SK-N-SH treated with all-trans-retinoic acid at 6 μM for 48 hours (cell line): ENCODE data around the gene EVI5.

Experiments used
- ATAC-seq: fragments of 200-7000 bp; cut with Tn5 transposase; 3 replicates; pipeline ENCODE4 v1.9.1; 2020; ENCODE audit warnings: mild to moderate bottlenecking, moderate library complexity
- ARNTL ChIP-seq: fragments of 450-650 bp; formaldehyde crosslinking; IDR thresholded peaks from 2 replicates; pipeline ENCODE4 v1.5.0; 2020; ENCODE audit warnings: low read depth, mild to moderate bottlenecking, moderate library complexity, borderline replicate concordance
- BACH2 ChIP-seq: fragments of 250-450 bp; sonication (Bioruptor Pico); IDR thresholded peaks from 2 replicates; pipeline ENCODE4 v1.9.0; 2021; ENCODE audit warnings: mild to moderate bottlenecking, borderline replicate concordance
- CREB5 ChIP-seq: fragments of 250-450 bp; sonication (Bioruptor Pico); IDR thresholded peaks from 2 replicates; pipeline ENCODE4 v1.5.1; 2020; ENCODE audit warnings: low read depth, mild to moderate bottlenecking, moderate library complexity
- CSDC2 ChIP-seq: fragments of 250-450 bp; sonication (Bioruptor Pico); IDR thresholded peaks from 2 replicates; pipeline ENCODE4 v1.5.0; 2020; ENCODE audit warnings: mild to moderate bottlenecking, moderate library complexity
- CSRNP3 ChIP-seq: fragments of 250-450 bp; sonication (Bioruptor Pico); IDR thresholded peaks from 2 replicates; pipeline ENCODE4 v1.5.1; 2021; ENCODE audit warnings: mild to moderate bottlenecking, moderate library complexity
- GLIS3 ChIP-seq: fragments of 250-450 bp; sonication (Bioruptor Pico); IDR thresholded peaks from 2 replicates; pipeline ENCODE4 v1.5.0; 2020; ENCODE audit warnings: mild to moderate bottlenecking, moderate library complexity
- OSR1 ChIP-seq: fragments of 250-450 bp; sonication (Bioruptor Pico); IDR thresholded peaks from 2 replicates; pipeline ENCODE4 v1.8.0; 2022; ENCODE audit warnings: moderate library complexity, mild to moderate bottlenecking, inconsistent platforms
- POU6F1 ChIP-seq: fragments of 250-450 bp; sonication (Bioruptor Pico); IDR thresholded peaks from 2 replicates; pipeline ENCODE4 v1.8.0; 2021; ENCODE audit warnings: low read depth, mild to moderate bottlenecking, moderate library complexity, borderline replicate concordance
- RARB ChIP-seq: fragments of 250-450 bp; sonication (Bioruptor Pico); IDR thresholded peaks from 2 replicates; pipeline ENCODE4 v1.8.0; 2021; ENCODE audit warnings: mild to moderate bottlenecking, moderate library complexity
- TCF4 ChIP-seq: fragments of 250-450 bp; sonication (Bioruptor Pico); IDR thresholded peaks from 2 replicates; pipeline ENCODE4 v1.8.0; 2021; ENCODE audit warnings: mild to moderate bottlenecking, moderate library complexity, borderline replicate concordance
- TOX ChIP-seq: fragments of 250-450 bp; sonication (Bioruptor Pico); IDR thresholded peaks from 2 replicates; pipeline ENCODE4 v1.8.0; 2021; ENCODE audit warnings: mild to moderate bottlenecking, moderate library complexity, borderline replicate concordance
- TSHZ2 ChIP-seq: fragments of 250-450 bp; sonication (Bioruptor Pico); IDR thresholded peaks from 2 replicates; pipeline ENCODE4 v1.5.0; 2020; ENCODE audit warnings: mild to moderate bottlenecking, moderate library complexity
- ZC3H10 ChIP-seq: fragments of 250-450 bp; sonication (Bioruptor Pico); IDR thresholded peaks from 2 replicates; pipeline ENCODE4 v1.5.1; 2021; ENCODE audit warnings: mild to moderate bottlenecking, moderate library complexity
- ZFP30 ChIP-seq: fragments of 450-650 bp; formaldehyde crosslinking; IDR thresholded peaks from 2 replicates; pipeline ENCODE4 v1.5.0; 2022; ENCODE audit warnings: mild to moderate bottlenecking, moderate library complexity
- ZNF565 ChIP-seq: fragments of 450-650 bp; formaldehyde crosslinking; conservative IDR thresholded peaks from 2 replicates; pipeline ENCODE4 v1.5.0; 2020; ENCODE audit warnings: low read depth, mild to moderate bottlenecking, moderate library complexity
- ZNF8 ChIP-seq: fragments of 450-650 bp; formaldehyde crosslinking; IDR thresholded peaks from 2 replicates; pipeline ENCODE4 v1.5.0; 2020; ENCODE audit warnings: mild to moderate bottlenecking, moderate library complexity

The EVI5 gene

GRCh38 chr1:92756537-92756936, 28.4 kb downstream of the EVI5 start:
- no peak for ATAC-seq
- TF ChIP-seq CREB5 (CRISPR knock-in tag) (no peak), POU6F1 (CRISPR knock-in tag) (no peak), ZFP30 (CRISPR knock-in tag) (no peak), TOX (CRISPR knock-in tag) (no peak), RARB (CRISPR knock-in tag) (no peak), BACH2 (no peak)

GRCh38 chr1:92755541-92756461, 29.1 kb downstream of the EVI5 start:
- TF ChIP-seq CSRNP3 (CRISPR knock-in tag) (no peak), TOX (CRISPR knock-in tag) (no peak), RARB (CRISPR knock-in tag) (no peak), CSDC2 (CRISPR knock-in tag) (no peak), ZC3H10 (no peak), ARNTL (no peak)
- ATAC-seq, result no peak

- no peak for TF ChIP-seq CSRNP3 (CRISPR knock-in tag)
- no peak for TF ChIP-seq TSHZ2 (CRISPR knock-in tag)
- TF ChIP-seq RARB (CRISPR knock-in tag), result no peak
- no peak for TF ChIP-seq CSDC2 (CRISPR knock-in tag)
- no peak for TF ChIP-seq POU6F1 (CRISPR knock-in tag)
- no peak for TF ChIP-seq BACH2
- TF ChIP-seq CREB5 (CRISPR knock-in tag), result no peak
- no peak for TF ChIP-seq OSR1
- TF ChIP-seq ZNF8, result no peak
- no peak for TF ChIP-seq TCF4 (CRISPR knock-in tag)
- TF ChIP-seq GLIS3 (CRISPR knock-in tag), result no peak
- no peak for TF ChIP-seq ZNF565
- TF ChIP-seq TOX (CRISPR knock-in tag), result no peak
- ATAC-seq, result no peak
Measured at GRCh38 chr1:92754719-92755050, 30.2 kb downstream of the EVI5 start.
